Tibial nerve (tissue), 4 donors: ENCODE measurements around the gene RALY.

Source experiments
- CTCF ChIP-seq, 5 experiments: fragments of 200-600 bp in 3 of 5; fragments of 450-650 bp in 2 of 5; sonication (generic) in 3 of 5; IDR thresholded peaks; one replicate each; pipeline ENCODE4 v1.5.1; 2016 to 2019; ENCODE audit warnings: antibody characterized with exemption in 5 of 5, mild to moderate bottlenecking in 3 of 5, moderate library complexity in 2 of 5
- EP300 ChIP-seq, 2 donors: sonication (generic); formaldehyde crosslinking; IDR thresholded peaks; one replicate each; pipeline ENCODE4 v1.6.1; 2017; ENCODE audit warnings: antibody characterized with exemption in 2 of 2, mild to moderate bottlenecking in 1 of 2
- POLR2A ChIP-seq, 2 donors: fragments of 450-650 bp; IDR thresholded peaks; one replicate each; pipeline ENCODE4 v1.6.1; 2017; ENCODE audit warnings: antibody characterized with exemption in 2 of 2, mild to moderate bottlenecking in 2 of 2, moderate library complexity in 2 of 2

- TF ChIP-seq CTCF (IDR thresholded peaks at IDR 0.05) (no peak), POLR2A (IDR thresholded peaks at IDR 0.05) (no peak), EP300 (IDR thresholded peaks at IDR 0.05) (peak in 1 of 2 donors; percentile 55)
Measured at GRCh38 chr20:34083137-34083536, 89.4 kb downstream of the RALY start.
